ENCODE data around the gene COL20A1.

DNA sequence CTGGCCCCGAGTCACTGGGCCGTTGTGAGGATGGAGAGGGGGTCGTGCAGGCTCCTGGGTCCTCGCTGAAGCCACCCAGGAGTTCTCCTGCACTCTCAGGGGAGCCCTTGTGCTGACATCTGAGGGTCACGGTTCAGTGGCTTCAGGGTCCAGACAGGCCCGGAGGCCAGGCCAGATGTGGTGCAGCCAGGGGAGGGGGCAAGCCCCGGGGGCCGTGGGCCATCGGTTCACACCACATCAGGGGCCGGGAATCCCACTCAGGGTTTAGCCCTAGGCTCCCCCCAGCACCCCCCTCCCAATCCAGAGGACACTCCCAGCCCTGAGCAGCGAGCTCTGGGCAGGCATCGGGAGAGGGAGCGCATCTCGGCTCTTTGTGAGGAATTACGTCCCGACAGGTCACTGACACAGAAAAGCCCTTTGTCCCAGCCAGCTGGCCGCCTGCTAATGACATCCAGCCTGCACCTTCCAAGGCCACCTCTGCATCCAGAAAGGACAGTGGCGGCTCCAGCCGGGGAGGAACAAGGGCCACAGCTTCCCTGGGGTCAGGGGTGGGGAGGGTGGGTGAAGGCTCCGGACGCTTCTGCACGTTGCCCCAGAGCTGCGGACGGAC is 74.6 kb downstream of the COL20A1 start:
- TF ChIP-seq, protein P1, sequence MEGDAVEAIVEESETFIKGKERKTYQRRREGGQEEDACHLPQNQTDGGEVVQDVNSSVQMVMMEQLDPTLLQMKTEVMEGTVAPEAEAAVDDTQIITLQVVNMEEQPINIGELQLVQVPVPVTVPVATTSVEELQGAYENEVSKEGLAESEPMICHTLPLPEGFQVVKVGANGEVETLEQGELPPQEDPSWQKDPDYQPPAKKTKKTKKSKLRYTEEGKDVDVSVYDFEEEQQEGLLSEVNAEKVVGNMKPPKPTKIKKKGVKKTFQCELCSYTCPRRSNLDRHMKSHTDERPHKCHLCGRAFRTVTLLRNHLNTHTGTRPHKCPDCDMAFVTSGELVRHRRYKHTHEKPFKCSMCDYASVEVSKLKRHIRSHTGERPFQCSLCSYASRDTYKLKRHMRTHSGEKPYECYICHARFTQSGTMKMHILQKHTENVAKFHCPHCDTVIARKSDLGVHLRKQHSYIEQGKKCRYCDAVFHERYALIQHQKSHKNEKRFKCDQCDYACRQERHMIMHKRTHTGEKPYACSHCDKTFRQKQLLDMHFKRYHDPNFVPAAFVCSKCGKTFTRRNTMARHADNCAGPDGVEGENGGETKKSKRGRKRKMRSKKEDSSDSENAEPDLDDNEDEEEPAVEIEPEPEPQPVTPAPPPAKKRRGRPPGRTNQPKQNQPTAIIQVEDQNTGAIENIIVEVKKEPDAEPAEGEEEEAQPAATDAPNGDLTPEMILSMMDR (IDR thresholded peaks at IDR 0.05; ENCODE audit: insufficient read depth, low read depth, low read length), result no peak
- TF ChIP-seq EZH2 (IDR thresholded peaks at IDR 0.05; ENCODE audit: insufficient read depth, low read length), result no peak
